ENCODE results near the gene MGA. TPM values are rescaled to one million over a fixed set of nuclear protein-coding genes. Genes with fewer than 3 reads are reported as not detected.

The MGA gene
- total and polyA plus RNA-seq, 2 experiments from 2014 or later, result 42.6 to 58.9 TPM

DNA sequence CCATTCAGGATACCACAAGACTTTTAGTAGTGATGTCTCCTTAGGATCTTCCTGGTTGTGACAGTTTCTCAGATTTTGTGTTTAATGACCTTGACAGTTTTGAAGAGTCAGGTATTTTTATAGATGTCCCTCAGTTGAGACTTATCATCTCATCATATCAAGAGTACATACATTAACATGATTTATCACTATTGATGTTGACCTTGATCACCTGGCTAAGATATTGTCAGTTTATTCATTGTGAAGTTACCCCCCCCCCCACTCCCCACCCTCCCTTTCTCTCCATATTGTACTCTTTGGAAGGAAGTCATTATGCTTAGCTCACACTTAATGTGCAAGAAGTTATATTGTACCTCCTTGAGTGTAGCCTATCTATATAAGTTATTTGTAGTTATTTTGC lies 42.9 kb downstream of the MGA start:
- Mint-ChIP-seq H3K4me3 (no peak overlapping the region), H3K27me3 (ENCODE audit: insufficient read depth, low read depth, poor library complexity) (peaks cover 3% of the 10 kb centered on the region), H3K9me3 (no peaks in the 10 kb centered on the region), H3K27ac (no peak overlapping the region), H3K4me1 (no peaks in the 10 kb centered on the region), H3K36me3 (ENCODE audit: low read depth) (peaks cover 39% of the 10 kb centered on the region)
- Histone ChIP-seq H3K27me3 (ENCODE audit: insufficient read depth) (no peaks in the 10 kb centered on the region), H3F3A (replicated peaks; ENCODE audit: low read depth) (no peaks in the 10 kb centered on the region), H3K4me3 (no peak overlapping the region), H2AFZ (no peak overlapping the region), H3K4me1 (ENCODE audit: insufficient read depth) (no peaks in the 10 kb centered on the region), H3K79me2 (replicated peaks; ENCODE audit: insufficient read depth) (peaks cover 45% of the 10 kb centered on the region), H3K36me3 (ENCODE audit: insufficient read depth) (peaks cover 4% of the 10 kb centered on the region; the same call in 1 of the 2 replicates), H3K9me2 (ENCODE audit: insufficient read depth) (no peaks in the 10 kb centered on the region), H3K4me2 (no peak overlapping the region), H3K27ac (ENCODE audit: low read depth) (no peak overlapping the region), H4K20me1 (replicated peaks; ENCODE audit: insufficient read depth) (peaks cover 6% of the 10 kb centered on the region)
- TF ChIP-seq, protein P1, sequence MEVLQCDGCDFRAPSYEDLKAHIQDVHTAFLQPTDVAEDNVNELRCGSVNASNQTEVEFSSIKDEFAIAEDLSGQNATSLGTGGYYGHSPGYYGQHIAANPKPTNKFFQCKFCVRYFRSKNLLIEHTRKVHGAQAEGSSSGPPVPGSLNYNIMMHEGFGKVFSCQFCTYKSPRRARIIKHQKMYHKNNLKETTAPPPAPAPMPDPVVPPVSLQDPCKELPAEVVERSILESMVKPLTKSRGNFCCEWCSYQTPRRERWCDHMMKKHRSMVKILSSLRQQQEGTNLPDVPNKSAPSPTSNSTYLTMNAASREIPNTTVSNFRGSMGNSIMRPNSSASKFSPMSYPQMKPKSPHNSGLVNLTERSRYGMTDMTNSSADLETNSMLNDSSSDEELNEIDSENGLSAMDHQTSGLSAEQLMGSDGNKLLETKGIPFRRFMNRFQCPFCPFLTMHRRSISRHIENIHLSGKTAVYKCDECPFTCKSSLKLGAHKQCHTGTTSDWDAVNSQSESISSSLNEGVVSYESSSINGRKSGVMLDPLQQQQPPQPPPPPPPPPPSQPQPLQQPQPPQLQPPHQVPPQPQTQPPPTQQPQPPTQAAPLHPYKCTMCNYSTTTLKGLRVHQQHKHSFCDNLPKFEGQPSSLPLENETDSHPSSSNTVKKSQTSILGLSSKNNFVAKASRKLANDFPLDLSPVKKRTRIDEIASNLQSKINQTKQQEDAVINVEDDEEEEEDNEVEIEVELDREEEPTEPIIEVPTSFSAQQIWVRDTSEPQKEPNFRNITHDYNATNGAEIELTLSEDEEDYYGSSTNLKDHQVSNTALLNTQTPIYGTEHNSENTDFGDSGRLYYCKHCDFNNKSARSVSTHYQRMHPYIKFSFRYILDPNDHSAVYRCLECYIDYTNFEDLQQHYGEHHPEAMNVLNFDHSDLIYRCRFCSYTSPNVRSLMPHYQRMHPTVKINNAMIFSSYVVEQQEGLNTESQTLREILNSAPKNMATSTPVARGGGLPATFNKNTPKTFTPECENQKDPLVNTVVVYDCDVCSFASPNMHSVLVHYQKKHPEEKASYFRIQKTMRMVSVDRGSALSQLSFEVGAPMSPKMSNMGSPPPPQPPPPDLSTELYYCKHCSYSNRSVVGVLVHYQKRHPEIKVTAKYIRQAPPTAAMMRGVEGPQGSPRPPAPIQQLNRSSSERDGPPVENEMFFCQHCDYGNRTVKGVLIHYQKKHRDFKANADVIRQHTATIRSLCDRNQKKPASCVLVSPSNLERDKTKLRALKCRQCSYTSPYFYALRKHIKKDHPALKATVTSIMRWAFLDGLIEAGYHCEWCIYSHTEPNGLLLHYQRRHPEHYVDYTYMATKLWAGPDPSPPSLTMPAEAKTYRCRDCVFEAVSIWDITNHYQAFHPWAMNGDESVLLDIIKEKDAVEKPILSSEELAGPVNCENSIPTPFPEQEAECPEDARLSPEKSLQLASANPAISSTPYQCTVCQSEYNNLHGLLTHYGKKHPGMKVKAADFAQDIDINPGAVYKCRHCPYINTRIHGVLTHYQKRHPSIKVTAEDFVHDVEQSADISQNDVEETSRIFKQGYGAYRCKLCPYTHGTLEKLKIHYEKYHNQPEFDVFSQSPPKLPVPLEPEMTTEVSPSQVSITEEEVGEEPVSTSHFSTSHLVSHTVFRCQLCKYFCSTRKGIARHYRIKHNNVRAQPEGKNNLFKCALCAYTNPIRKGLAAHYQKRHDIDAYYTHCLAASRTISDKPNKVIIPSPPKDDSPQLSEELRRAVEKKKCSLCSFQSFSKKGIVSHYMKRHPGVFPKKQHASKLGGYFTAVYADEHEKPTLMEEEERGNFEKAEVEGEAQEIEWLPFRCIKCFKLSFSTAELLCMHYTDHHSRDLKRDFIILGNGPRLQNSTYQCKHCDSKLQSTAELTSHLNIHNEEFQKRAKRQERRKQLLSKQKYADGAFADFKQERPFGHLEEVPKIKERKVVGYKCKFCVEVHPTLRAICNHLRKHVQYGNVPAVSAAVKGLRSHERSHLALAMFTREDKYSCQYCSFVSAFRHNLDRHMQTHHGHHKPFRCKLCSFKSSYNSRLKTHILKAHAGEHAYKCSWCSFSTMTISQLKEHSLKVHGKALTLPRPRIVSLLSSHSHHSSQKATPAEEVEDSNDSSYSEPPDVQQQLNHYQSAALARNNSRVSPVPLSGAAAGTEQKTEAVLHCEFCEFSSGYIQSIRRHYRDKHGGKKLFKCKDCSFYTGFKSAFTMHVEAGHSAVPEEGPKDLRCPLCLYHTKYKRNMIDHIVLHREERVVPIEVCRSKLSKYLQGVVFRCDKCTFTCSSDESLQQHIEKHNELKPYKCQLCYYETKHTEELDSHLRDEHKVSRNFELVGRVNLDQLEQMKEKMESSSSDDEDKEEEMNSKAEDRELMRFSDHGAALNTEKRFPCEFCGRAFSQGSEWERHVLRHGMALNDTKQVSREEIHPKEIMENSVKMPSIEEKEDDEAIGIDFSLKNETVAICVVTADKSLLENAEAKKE (CRISPR knock-in tag; IDR thresholded peaks at IDR 0.05), result no peak
- no peak for TF ChIP-seq EZH2phosphoT487 (IDR thresholded peaks at IDR 0.05; ENCODE audit: unreplicated experiment)
- TF ChIP-seq, protein P2, sequence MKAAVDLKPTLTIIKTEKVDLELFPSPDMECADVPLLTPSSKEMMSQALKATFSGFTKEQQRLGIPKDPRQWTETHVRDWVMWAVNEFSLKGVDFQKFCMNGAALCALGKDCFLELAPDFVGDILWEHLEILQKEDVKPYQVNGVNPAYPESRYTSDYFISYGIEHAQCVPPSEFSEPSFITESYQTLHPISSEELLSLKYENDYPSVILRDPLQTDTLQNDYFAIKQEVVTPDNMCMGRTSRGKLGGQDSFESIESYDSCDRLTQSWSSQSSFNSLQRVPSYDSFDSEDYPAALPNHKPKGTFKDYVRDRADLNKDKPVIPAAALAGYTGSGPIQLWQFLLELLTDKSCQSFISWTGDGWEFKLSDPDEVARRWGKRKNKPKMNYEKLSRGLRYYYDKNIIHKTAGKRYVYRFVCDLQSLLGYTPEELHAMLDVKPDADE (IDR thresholded peaks at IDR 0.05), result no peak
- TF ChIP-seq ZNF331 (CRISPR knock-in tag; IDR thresholded peaks at IDR 0.05; ENCODE audit: low read depth), result no peak
- no peak for TF ChIP-seq NANOG (IDR thresholded peaks at IDR 0.05; ENCODE audit: borderline replicate concordance)
- no peak for TF ChIP-seq STAT1 (IDR thresholded peaks at IDR 0.05; ENCODE audit: unreplicated experiment)
- TF ChIP-seq CREB1 (CRISPR knock-in tag; IDR thresholded peaks at IDR 0.05; ENCODE audit: low read depth), result no peak
- ATAC-seq (no peak), DNase-seq (ENCODE audit: low spot score) (no peak)
